GM19035 (cell line): ENCODE results near the gene PSD.

Experiments used
- ATAC-seq: cut with Tn5 transposase; IDR thresholded peaks from one replicate; pipeline ENCODE4 v1.9.1; 2021; ENCODE audit not compliant: unreplicated experiment

PSD gene

DNA sequence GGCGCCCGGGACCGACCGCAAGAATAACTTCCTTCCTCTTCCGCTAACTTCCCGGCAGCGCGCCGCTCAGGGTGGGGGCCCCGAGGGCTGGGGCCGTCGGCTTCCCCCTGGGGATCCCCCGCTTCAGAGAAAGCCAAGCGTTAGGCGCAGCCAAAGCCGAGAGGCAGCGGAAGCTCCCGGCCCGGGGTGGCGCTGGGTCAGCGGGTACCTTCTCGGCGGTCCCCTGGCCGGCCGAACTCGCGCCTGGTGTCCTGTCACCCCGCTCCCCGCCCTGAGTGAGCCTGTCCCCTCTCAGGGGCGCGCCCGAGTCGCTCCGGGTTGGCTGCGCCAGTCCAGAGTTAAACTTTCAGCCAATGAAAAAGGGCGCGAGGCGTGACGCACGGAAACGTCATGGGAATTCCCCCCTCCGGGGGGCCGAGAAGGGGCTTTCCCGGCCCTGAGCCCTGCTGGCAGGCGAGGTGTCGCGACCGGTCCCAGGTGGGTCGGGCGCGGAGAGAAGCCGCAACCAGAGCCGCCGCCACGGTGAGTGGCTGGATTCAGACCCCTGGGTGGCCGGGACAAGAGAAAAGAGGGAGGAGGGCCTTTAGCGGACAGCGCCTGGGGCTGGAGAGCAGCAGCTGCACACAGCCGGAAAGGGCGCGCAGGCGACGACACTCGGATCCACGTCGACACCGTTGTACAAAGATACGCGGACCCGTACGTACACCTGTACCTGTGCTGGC lies 24.3 kb downstream of the PSD start:
- peak; percentile 79 for ATAC-seq

DNA sequence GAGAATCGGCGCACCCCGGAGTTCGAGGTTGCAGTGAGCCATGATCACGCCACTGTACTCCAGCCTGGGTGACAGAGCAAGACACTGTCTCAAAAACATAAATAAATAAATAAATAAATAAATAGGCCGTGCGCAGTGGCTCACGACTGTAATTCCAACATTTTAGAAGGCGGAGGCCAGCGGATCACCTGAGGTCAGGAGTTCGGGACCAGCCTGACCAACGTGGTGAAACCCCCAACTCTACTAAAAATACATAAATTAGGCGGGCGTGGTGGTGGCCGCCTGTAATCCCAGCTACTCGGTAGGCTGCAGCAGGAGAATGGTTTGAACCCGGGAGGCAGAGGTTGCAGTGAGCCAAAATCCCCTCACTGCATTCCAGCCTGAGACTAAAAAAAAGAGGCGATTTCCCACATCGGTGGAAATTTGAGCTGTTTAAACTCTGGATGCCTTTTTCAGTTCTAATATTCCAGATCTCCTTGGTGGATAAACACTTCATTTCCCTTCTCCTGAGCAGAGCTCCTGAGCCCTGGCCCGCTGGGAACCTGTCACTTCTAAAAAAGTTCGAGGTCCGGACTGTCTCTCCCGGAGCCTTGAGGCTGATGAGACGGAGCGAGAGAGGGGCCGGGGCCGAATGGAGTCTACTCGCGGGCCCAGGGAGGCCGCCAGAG lies 25.0 kb downstream of the PSD start:
- no peak for ATAC-seq

GRCh38 chr10:102392306-102392705 lies 26.3 kb downstream of the PSD start:
- no peak for ATAC-seq

DNA sequence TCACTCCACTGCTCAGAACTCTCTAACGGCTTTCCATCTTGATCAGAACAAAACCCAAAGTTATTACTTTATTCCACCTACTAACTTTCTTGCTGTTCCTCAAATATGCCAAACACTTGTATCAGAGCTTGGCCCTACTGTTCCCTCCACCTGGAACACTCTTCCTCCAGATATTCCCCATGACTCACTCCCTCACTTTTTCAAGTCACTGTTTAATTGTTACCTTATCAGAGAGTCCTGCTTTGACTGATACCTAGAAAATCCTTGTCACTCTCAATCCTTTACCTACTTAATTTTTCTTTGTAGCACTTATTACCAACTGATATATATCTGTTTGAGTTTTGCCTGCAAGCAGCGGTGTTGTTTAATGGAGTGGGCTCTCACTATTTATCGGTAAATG lies 28.7 kb downstream of the PSD start:
- ATAC-seq: no peak

GRCh38 chr10:102384606-102385429 lies 33.8 kb downstream of the PSD start:
- no peak for ATAC-seq

- no peak for ATAC-seq
Observed at GRCh38 chr10:102384053-102384452, 34.5 kb downstream of the PSD start.

- no peak for ATAC-seq
Observed at GRCh38 chr10:102382871-102383270, 35.7 kb downstream of the PSD start.

DNA sequence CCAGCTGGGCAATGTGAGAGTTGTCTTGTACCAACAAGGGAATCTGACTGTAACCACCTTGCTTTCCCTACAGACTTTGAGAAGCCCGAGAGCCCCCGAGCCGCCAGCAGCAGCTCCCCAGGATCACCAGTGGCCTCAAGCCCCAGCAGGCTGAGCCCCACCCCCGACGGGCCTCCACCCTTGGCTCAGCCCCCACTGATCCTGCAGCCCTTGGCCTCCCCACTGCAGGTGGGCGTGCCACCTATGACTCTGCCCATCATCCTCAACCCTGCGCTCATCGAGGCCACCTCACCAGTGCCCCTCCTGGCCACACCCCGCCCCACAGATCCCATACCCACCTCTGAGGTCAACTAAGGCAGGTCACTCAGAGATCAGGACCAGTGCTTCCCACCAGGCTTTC lies 36.6 kb downstream of the PSD start:
- no peak for ATAC-seq

DNA sequence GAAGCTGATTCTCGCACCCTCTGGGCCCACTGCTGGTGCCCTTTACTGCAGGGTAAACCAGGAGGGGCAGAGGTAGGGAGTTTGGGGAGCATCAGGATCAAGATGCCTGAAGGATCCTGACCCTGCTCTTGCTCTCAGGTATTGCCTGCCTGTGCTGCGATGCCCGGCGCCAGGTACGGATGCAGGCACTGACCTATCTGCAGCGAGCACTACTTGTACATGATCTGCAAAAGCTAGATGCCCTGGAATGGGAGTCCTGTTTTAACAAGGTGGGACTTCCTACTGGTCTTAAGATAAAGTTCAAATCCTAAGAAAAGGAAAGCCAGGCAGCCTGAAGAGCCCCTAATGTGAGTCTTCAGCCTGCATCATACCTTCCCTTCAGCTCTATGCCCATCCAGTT lies 39.2 kb downstream of the PSD start:
- no peak for ATAC-seq

GRCh38 chr10:102376901-102377300 lies 41.7 kb downstream of the PSD start:
- ATAC-seq: no peak

DNA sequence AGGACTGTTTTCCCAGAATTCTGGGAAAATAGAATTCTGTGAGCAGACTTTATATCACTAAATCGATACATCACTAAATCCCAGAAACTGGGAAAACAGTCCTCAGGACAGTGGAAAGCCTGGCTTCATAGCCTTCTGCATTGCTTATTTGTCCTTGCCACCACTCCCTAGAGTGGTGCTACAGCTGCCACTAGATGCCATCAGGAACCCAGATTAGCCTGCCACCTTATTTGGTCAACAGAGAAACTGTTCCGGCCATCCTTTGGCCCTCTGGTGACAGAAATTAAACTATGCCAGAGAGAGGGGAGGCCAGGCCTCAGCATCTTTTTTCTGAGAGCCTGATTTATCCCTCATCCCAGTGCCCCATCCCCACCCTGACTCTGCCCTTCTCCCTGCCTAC lies 42.7 kb downstream of the PSD start:
- no peak for ATAC-seq

- no peak for ATAC-seq
Observed at GRCh38 chr10:102375250-102375649, 43.3 kb downstream of the PSD start.

DNA sequence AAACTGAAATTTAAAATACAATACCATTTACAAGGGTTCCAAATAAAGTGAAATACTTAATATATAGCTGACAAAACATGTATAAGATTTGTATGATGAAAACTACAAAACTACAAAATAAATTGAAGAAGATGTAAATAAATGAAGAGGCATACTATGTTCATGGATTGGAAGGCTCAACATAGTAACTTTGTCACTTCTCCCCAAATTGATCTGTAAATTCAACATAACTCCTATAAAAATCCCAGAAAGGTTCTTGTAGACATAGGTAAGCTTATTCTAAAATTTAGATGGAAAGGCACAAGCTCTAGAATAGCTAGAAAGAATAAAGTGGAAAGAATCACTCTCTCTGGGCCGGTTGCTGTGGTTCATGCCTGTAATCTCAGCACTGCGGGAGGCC lies 47.3 kb downstream of the PSD start:
- ATAC-seq: no peak

- no peak for ATAC-seq
Observed at GRCh38 chr10:102368077-102368476, 50.5 kb downstream of the PSD start.

DNA sequence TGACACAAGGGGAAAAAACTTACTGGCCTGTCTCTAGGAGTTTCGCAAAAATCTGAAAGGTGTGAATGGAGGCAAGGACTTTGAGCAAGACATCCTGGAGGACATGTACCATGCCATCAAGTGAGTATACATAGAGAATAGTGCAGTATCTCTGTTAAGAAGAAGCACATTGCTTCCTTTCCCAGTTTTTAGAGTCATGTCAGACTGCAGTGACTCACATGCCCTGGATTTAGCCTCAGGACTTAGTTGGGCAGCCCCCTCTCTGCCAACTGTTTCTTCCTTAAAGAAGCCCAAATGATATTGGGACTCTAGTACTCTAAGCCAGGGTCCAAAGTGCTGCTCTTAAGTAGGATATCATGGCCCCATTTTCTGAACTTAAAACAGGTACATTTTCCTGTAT lies 51.1 kb downstream of the PSD start:
- no peak for ATAC-seq

DNA sequence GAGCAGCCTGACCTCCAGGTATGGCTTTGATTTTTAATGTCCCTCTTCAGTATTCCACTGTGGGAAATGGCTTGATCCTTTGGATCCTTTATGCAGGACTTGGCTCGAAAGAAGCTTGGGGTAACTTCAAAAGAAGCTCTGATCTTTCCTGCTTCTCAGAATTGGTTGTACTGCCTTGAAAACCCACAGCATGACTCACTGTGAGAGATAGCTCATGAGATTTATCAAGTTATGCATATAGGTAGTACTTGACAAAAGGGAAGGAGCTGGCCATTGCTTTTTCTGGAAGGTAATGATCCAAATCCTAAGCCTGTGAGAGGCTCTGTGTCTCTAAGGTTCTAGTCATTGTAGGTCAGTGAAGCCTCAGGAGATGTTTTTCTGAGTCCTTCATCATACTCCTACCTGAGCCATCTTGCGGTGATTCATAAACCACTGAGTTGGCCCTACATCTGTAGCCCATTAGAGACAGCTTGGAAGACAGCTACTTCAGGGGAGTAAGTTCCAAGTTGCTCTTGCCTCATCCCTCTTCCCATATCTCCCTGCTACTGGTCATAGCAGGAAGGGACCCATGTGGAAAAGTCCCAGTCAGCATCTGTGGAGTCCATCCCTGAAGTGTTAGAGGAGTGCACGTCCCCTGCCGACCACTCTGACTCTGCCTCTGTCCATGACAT lies 59.7 kb downstream of the PSD start:
- ATAC-seq: no peak

GRCh38 chr10:102354451-102354850 lies 64.1 kb downstream of the PSD start:
- no peak for ATAC-seq
